Measurements from ENCODE around the gene VDAC1. TPM values are rescaled to one million over a fixed set of nuclear protein-coding genes. Genes with fewer than 3 reads are reported as not detected.

The VDAC1 gene, protein sequence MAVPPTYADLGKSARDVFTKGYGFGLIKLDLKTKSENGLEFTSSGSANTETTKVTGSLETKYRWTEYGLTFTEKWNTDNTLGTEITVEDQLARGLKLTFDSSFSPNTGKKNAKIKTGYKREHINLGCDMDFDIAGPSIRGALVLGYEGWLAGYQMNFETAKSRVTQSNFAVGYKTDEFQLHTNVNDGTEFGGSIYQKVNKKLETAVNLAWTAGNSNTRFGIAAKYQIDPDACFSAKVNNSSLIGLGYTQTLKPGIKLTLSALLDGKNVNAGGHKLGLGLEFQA
- 368 and 419 TPM in 2 replicates for total RNA-seq (2014; rRNA removed; shearing (Covaris generic))

- H3K4me3 ChIP-seq (ENCODE audit: insufficient read depth, low read depth, low read length), result peak within 1 kb of the TSS; percentile 88
- H3K27me3 ChIP-seq (ENCODE audit: control insufficient read depth, insufficient read depth, low read length), result no peaks in the 10 kb centered on the region
- H3K36me3 ChIP-seq (replicated peaks; ENCODE audit: control insufficient read depth, insufficient read depth, low read length), result peaks cover 8% of the 10 kb centered on the region
- DNase-seq, result peak; percentile 99
Measured at GRCh38 chr5:134004626-134005416, at the start of gene VDAC1. Gene VDAC1, minus strand, starts transcription at chr5:134004975. Its CDS starts 11,963 bp downstream, at chr5:133993012.

DNA sequence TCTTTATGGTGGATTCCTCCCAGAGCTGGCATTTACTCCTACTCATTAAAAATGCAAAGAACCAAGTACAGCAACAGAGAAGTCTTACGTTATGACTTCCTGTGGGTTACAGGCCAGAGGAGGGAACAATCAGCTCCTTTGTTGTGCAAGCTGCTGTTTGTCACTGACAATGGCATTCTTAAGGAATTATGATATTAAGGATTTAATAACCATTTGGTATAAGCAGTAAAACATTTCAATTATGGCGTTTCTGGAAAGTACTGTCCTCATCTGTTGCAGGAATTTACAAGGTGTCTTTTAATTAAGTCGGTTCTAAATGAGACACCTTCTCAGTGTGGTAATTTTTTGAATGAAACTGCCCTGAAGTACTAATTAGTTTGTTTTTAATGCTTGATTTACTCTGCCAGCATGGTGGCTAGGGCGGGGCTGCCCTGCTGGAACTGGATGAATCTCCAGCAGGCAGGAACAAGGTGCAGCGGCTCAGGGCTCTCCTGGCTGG, 49.1 kb upstream of the VDAC1 start:
- no peaks in the 10 kb centered on the region for H3K36me3 ChIP-seq (replicated peaks; ENCODE audit: control insufficient read depth, insufficient read depth, low read length)
- no peak for DNase-seq
- no peaks in the 10 kb centered on the region for H3K27me3 ChIP-seq (ENCODE audit: control insufficient read depth, insufficient read depth, low read length)
- H3K4me3 ChIP-seq (ENCODE audit: insufficient read depth, low read depth, low read length), result no peak overlapping the region

- Histone ChIP-seq H3K36me3 (replicated peaks; ENCODE audit: control insufficient read depth, insufficient read depth, low read length) (no peaks in the 10 kb centered on the region), H3K27me3 (ENCODE audit: control insufficient read depth, insufficient read depth, low read length) (no peaks in the 10 kb centered on the region), H3K4me3 (ENCODE audit: insufficient read depth, low read depth, low read length) (no peak overlapping the region)
- DNase-seq, result peak; percentile 54
Measured at GRCh38 chr5:134053314-134053839, 48.6 kb upstream of the VDAC1 start.

GRCh38 chr5:134051305-134051704, 46.5 kb upstream of the VDAC1 start:
- no peaks in the 10 kb centered on the region for H3K27me3 ChIP-seq (ENCODE audit: control insufficient read depth, insufficient read depth, low read length)
- no peak overlapping the region for H3K4me3 ChIP-seq (ENCODE audit: insufficient read depth, low read depth, low read length)
- no peaks in the 10 kb centered on the region for H3K36me3 ChIP-seq (replicated peaks; ENCODE audit: control insufficient read depth, insufficient read depth, low read length)
- DNase-seq, result no peak

GRCh38 chr5:134048864-134049263, 44.1 kb upstream of the VDAC1 start:
- Histone ChIP-seq H3K4me3 (ENCODE audit: insufficient read depth, low read depth, low read length) (no peak overlapping the region), H3K27me3 (ENCODE audit: control insufficient read depth, insufficient read depth, low read length) (no peaks in the 10 kb centered on the region), H3K36me3 (replicated peaks; ENCODE audit: control insufficient read depth, insufficient read depth, low read length) (no peaks in the 10 kb centered on the region)
- no peak for DNase-seq

- Histone ChIP-seq H3K36me3 (replicated peaks; ENCODE audit: control insufficient read depth, insufficient read depth, low read length) (no peaks in the 10 kb centered on the region), H3K4me3 (ENCODE audit: insufficient read depth, low read depth, low read length) (no peak overlapping the region), H3K27me3 (ENCODE audit: control insufficient read depth, insufficient read depth, low read length) (no peaks in the 10 kb centered on the region)
- DNase-seq, result no peak
Measured at GRCh38 chr5:134047687-134048056, 42.9 kb upstream of the VDAC1 start.

DNA sequence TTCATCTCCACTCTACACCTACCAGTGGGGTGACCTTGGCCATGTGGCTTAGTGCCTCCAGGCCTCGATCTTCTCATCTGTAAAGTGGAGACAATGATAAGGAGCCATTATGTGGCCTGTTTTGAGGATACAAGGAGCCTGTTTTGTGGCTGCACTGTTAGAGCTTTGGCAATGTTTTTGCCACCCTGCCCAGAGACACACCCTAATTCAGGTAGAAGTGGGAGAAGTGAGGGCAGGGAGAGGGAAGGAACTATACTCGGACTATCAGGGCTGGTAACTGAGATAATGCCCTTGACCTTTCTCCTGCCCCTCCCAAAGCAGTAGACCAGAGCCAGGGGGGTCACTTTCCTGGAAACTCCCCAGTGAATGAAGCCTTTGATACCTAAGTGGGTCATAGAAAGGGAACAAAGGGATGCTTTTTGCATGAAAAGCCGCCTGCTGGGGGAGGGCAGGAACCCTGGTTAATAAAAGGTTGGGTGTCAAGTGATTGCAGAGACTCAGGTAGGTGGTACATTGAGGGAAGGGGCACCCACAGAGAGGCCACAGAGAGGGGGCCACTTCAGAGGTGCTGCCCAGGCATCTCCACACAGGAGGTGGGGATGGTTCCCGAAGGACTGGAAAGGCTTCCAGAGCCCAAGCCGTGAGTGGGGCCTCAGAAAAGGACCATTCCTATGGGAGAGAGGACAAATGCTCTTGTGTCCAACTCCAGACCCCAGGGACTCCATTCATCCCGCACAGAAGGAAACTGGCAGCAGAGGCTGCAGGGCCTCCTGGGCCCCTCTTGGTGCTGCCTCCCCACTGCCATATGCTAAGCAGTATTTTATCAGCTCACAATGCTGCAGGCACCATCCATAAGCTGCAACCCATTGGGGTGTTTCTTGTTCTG, 42.3 kb upstream of the VDAC1 start:
- H3K36me3 ChIP-seq (replicated peaks; ENCODE audit: control insufficient read depth, insufficient read depth, low read length), result no peaks in the 10 kb centered on the region
- H3K4me3 ChIP-seq (ENCODE audit: insufficient read depth, low read depth, low read length), result no peak overlapping the region
- DNase-seq, result peak; percentile 70
- no peaks in the 10 kb centered on the region for H3K27me3 ChIP-seq (ENCODE audit: control insufficient read depth, insufficient read depth, low read length)

DNA sequence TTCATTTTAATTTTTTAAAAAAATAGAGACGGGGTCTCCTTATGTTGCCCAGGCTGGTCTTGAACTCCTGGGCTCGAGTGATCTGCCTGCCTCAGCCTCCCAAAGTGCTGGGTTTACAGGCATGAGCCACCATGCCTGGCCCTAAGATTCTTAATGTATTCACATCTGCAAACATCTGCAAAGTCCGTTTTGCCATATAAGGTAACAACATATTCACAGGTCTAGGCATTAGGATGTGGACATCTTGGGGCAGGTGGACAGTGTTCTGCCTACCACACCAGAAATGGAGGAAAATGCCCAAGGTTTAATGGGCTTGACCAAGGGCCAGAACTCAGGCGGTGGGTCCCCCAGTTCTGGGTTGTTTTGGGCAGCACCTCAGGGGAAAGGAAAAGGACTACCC, 41.6 kb upstream of the VDAC1 start:
- H3K4me3 ChIP-seq (ENCODE audit: insufficient read depth, low read depth, low read length), result no peak overlapping the region
- H3K27me3 ChIP-seq (ENCODE audit: control insufficient read depth, insufficient read depth, low read length), result no peaks in the 10 kb centered on the region
- no peak for DNase-seq
- H3K36me3 ChIP-seq (replicated peaks; ENCODE audit: control insufficient read depth, insufficient read depth, low read length), result no peaks in the 10 kb centered on the region

DNA sequence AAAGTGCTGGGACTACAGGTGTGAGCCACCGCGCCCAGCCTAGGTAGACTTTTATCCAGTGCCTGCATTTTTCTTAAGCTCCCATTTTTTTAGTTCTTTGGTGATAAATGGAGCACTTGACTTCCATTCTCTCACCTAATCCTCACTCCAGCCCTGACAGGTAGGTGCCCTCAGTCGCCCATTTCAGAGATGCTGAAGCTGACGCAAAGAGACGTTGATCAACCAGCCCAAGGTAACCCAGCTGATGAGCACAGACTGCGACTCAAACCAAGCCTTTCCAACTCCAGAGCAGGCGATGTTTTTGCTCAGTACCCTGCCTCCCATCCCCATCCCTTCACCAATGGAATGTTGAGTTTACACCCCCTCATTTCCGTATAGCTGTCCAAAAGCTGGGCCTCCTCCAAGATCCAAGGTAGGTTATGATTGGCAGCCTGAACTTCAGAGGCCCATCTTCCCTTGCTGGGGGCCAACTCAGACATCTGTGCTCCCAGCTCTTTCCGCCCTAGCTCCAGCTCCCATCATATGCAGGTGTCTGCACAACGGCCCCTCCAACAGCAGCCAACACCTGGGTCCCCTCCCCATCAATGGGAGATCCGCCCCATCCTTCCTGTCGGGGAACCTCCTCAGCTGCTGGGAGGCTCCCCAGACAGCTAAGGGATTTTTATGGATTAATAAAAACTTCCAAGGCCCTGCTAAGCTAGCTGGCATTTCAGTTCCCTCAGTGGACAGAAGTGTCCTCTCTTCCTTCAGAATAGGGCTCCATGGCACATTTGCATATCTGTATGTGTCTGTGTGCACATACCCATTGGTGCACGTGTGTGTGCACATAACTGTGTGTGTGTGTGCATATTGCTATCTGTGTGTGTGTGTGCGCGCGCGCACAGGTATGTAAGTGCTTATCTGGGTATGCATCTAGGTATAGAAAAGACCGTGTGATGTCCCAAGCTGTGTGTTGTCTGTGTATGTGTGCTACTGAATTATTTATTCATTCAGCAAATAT, 39.3 kb upstream of the VDAC1 start:
- H3K4me3 ChIP-seq (ENCODE audit: insufficient read depth, low read depth, low read length), result no peak overlapping the region
- H3K36me3 ChIP-seq (replicated peaks; ENCODE audit: control insufficient read depth, insufficient read depth, low read length), result no peaks in the 10 kb centered on the region
- DNase-seq, result no peak
- H3K27me3 ChIP-seq (ENCODE audit: control insufficient read depth, insufficient read depth, low read length), result no peaks in the 10 kb centered on the region

- Histone ChIP-seq H3K36me3 (replicated peaks; ENCODE audit: control insufficient read depth, insufficient read depth, low read length) (no peaks in the 10 kb centered on the region), H3K4me3 (ENCODE audit: insufficient read depth, low read depth, low read length) (no peak overlapping the region), H3K27me3 (ENCODE audit: control insufficient read depth, insufficient read depth, low read length) (no peaks in the 10 kb centered on the region)
- DNase-seq, result no peak
Measured at GRCh38 chr5:134041570-134042411, 37.0 kb upstream of the VDAC1 start.

DNA sequence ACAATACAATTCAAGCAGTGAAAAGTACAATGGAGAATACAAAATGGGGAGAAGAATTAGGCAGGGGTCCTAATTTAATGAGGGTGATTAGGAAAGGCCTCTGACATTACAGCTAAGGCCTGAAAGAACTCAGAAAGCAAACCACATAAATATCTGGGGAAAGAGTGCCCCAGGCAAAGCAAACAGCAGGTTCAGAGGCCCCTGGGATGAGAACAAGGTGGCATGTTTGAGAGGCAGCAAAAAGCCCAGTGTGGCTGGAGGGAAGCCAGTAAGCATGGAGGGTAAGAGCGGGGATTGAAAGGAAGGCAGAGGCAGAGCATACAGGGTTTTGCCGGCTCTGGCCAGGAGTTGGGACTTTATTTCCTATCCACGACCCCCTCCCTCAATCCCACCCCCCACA, 33.4 kb upstream of the VDAC1 start:
- DNase-seq, result no peak
- Histone ChIP-seq H3K27me3 (ENCODE audit: control insufficient read depth, insufficient read depth, low read length) (no peaks in the 10 kb centered on the region), H3K4me3 (ENCODE audit: insufficient read depth, low read depth, low read length) (no peak overlapping the region), H3K36me3 (replicated peaks; ENCODE audit: control insufficient read depth, insufficient read depth, low read length) (no peaks in the 10 kb centered on the region)

GRCh38 chr5:134037160-134037559, 32.4 kb upstream of the VDAC1 start:
- H3K36me3 ChIP-seq (replicated peaks; ENCODE audit: control insufficient read depth, insufficient read depth, low read length), result no peaks in the 10 kb centered on the region
- no peak for DNase-seq
- H3K27me3 ChIP-seq (ENCODE audit: control insufficient read depth, insufficient read depth, low read length), result no peaks in the 10 kb centered on the region
- H3K4me3 ChIP-seq (ENCODE audit: insufficient read depth, low read depth, low read length), result no peak overlapping the region

- DNase-seq, result no peak
- Histone ChIP-seq H3K4me3 (ENCODE audit: insufficient read depth, low read depth, low read length) (no peak overlapping the region), H3K27me3 (ENCODE audit: control insufficient read depth, insufficient read depth, low read length) (no peaks in the 10 kb centered on the region), H3K36me3 (replicated peaks; ENCODE audit: control insufficient read depth, insufficient read depth, low read length) (no peaks in the 10 kb centered on the region)
Measured at GRCh38 chr5:134034326-134034725, 29.6 kb upstream of the VDAC1 start.
